OCI-LY1 (cell line): Measurements from ENCODE around the gene LINC00237.

Experiments
- H2AFZ ChIP-seq: fragments of 200-600 bp; sonication (generic), shearing (Covaris generic); 2 replicates; pipeline ENCODE4 v1.6.0; 2014; ENCODE audit warnings: antibody characterized with exemption, mild to moderate bottlenecking, low read length
- H3F3A ChIP-seq: fragments of 200-600 bp; sonication (generic), shearing (Covaris generic); 2 replicates; pipeline ENCODE4 v1.6.0; 2014; ENCODE audit warnings: mild to moderate bottlenecking, antibody characterized with exemption, low read length, moderate library complexity; ENCODE audit not compliant: insufficient read depth
- H3K27ac ChIP-seq: fragments of 200-600 bp; sonication (generic); 2 replicates; pipeline ENCODE4 v1.5.1; 2014; ENCODE audit warnings: low read length, mixed run types, mild to moderate bottlenecking, low read depth; ENCODE audit not compliant: poor library complexity, severe bottlenecking
- H3K27me3 ChIP-seq: fragments of 200-600 bp; sonication (generic); 2 replicates; pipeline ENCODE4 v1.6.0; 2014; ENCODE audit warnings: antibody characterized with exemption, mild to moderate bottlenecking, low read length, moderate library complexity; ENCODE audit not compliant: insufficient read depth
- H3K36me3 ChIP-seq: fragments of 200-600 bp; sonication (generic); 2 replicates; pipeline ENCODE4 v1.6.1; 2014; ENCODE audit warnings: mild to moderate bottlenecking, antibody characterized with exemption, low read length, moderate library complexity, mixed read lengths; ENCODE audit not compliant: insufficient read depth
- H3K4me1 ChIP-seq: fragments of 200-600 bp; sonication (generic); 2 replicates; pipeline ENCODE4 v1.5.1; 2014; ENCODE audit warnings: mild to moderate bottlenecking, low read length, moderate library complexity; ENCODE audit not compliant: insufficient read depth, severe bottlenecking
- H3K4me2 ChIP-seq: fragments of 200-600 bp; sonication (generic), shearing (Covaris generic); 2 replicates; pipeline ENCODE4 v1.6.1; 2014; ENCODE audit warnings: low read length
- H3K4me3 ChIP-seq: fragments of 200-600 bp; sonication (generic); 2 replicates; pipeline ENCODE4 v1.5.1; 2014; ENCODE audit warnings: low read length, low read depth, mild to moderate bottlenecking, mixed read lengths; ENCODE audit not compliant: poor library complexity, severe bottlenecking
- H3K79me2 ChIP-seq: fragments of 200-600 bp; shearing (Covaris generic); 2 replicates; pipeline ENCODE4 v1.6.1; 2016; ENCODE audit warnings: mixed run types, low read length, mixed read lengths; ENCODE audit not compliant: insufficient read depth
- H3K9ac ChIP-seq: fragments of 200-600 bp; sonication (generic), shearing (Covaris generic); 2 replicates; pipeline ENCODE4 v1.6.1; 2014; ENCODE audit warnings: mild to moderate bottlenecking, low read length, mixed read lengths
- H3K9me2 ChIP-seq: fragments of 200-600 bp; sonication (generic), shearing (Covaris generic); 2 replicates; pipeline ENCODE4 v1.6.1; 2014; ENCODE audit warnings: low read depth, mild to moderate bottlenecking, low read length, mixed read lengths
- H3K9me3 ChIP-seq: fragments of 200-600 bp; shearing (Covaris generic); 2 replicates; pipeline ENCODE4 v1.6.1; 2014; ENCODE audit warnings: low read length, mixed read lengths
- H4K20me1 ChIP-seq: fragments of 200-600 bp; sonication (generic), shearing (Covaris generic); 2 replicates; pipeline ENCODE4 v1.6.0; 2016; ENCODE audit warnings: mild to moderate bottlenecking, low read length; ENCODE audit not compliant: insufficient read depth
- EZH2 ChIP-seq: fragments of 200-600 bp; sonication (generic), shearing (Covaris generic); IDR thresholded peaks from 2 replicates; pipeline ENCODE4 v1.8.0; 2017; ENCODE audit warnings: borderline replicate concordance, mixed run types, mild to moderate bottlenecking, antibody characterized with exemption, low read length, moderate library complexity, mixed read lengths
- TF ChIP-seq, protein P1 (sequence below): fragments of 200-600 bp; sonication (generic), shearing (Covaris generic); IDR thresholded peaks from 2 replicates; pipeline ENCODE4 v1.5.1; 2017; ENCODE audit warnings: mild to moderate bottlenecking, antibody characterized with exemption, low read length, moderate library complexity, mixed read lengths

The LINC00237 gene

DNA sequence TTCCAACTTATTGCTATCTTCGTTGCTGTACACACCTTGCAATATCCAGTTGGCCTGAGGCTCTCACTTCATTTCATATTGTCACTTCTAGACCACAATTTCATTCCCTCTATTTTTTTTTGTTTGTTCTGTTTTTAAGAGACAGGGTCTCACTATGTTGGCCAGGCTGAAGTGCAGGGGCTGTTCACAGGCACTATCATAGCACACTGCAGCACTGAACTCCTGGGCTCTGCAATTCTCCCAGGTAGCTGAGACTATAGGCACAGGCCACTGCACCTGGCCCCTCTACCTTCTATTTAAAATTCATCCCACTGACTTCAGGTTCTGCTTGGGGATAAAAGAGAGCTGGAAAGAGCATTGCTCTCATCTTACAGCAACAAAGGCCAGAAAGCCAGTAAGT, 4.7 kb upstream of the LINC00237 start:
- Histone ChIP-seq H3K4me2 (no peak overlapping the region), H3K27me3 (0 out of 2 replicates have a peak, but pooled peaks cover 5% of the 10 kb centered on the region), H3K79me2 (no peaks in the 10 kb centered on the region), H3F3A (no peaks in the 10 kb centered on the region), H3K9ac (no peak overlapping the region), H3K27ac (no peak overlapping the region), H3K9me2 (no peaks in the 10 kb centered on the region), H3K36me3 (no peaks in the 10 kb centered on the region), H4K20me1 (no peaks in the 10 kb centered on the region), H3K9me3 (no peaks in the 10 kb centered on the region), H3K4me3 (no peak overlapping the region), H3K4me1 (no peaks in the 10 kb centered on the region), H2AFZ (no peak overlapping the region)
- TF ChIP-seq, protein P1, sequence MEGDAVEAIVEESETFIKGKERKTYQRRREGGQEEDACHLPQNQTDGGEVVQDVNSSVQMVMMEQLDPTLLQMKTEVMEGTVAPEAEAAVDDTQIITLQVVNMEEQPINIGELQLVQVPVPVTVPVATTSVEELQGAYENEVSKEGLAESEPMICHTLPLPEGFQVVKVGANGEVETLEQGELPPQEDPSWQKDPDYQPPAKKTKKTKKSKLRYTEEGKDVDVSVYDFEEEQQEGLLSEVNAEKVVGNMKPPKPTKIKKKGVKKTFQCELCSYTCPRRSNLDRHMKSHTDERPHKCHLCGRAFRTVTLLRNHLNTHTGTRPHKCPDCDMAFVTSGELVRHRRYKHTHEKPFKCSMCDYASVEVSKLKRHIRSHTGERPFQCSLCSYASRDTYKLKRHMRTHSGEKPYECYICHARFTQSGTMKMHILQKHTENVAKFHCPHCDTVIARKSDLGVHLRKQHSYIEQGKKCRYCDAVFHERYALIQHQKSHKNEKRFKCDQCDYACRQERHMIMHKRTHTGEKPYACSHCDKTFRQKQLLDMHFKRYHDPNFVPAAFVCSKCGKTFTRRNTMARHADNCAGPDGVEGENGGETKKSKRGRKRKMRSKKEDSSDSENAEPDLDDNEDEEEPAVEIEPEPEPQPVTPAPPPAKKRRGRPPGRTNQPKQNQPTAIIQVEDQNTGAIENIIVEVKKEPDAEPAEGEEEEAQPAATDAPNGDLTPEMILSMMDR: no peak
- TF ChIP-seq EZH2: no peak

DNA sequence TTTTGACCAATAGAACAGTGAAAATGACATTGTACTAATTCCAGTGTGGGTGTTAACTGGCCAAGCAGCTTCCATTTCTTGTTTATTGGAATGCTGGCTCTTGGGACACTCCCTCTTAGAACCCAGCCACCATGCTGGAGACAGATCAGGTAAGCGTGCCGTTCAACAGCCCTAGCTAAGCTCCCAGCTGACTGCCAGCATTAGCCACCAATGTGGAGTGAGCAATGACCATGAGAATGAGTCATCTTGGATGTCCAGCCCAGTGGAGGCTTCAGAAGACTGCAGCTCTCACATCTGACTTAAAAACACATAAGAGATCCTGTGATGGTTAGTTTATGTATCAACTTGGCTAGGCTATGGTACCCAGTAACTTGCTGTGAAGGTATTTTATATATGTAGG, 3.0 kb upstream of the LINC00237 start:
- Histone ChIP-seq H3K4me3 (no peak overlapping the region), H3K36me3 (no peaks in the 10 kb centered on the region), H3F3A (no peaks in the 10 kb centered on the region), H3K9me3 (no peaks in the 10 kb centered on the region), H3K79me2 (no peaks in the 10 kb centered on the region), H3K4me1 (no peaks in the 10 kb centered on the region), H4K20me1 (no peaks in the 10 kb centered on the region), H3K9ac (no peak overlapping the region), H3K4me2 (no peak overlapping the region), H2AFZ (no peak overlapping the region), H3K9me2 (no peaks in the 10 kb centered on the region), H3K27me3 (0 out of 2 replicates have a peak, but pooled peaks cover 5% of the 10 kb centered on the region), H3K27ac (no peak overlapping the region)
- TF ChIP-seq EZH2: no peak
- TF ChIP-seq, protein P1: no peak

DNA sequence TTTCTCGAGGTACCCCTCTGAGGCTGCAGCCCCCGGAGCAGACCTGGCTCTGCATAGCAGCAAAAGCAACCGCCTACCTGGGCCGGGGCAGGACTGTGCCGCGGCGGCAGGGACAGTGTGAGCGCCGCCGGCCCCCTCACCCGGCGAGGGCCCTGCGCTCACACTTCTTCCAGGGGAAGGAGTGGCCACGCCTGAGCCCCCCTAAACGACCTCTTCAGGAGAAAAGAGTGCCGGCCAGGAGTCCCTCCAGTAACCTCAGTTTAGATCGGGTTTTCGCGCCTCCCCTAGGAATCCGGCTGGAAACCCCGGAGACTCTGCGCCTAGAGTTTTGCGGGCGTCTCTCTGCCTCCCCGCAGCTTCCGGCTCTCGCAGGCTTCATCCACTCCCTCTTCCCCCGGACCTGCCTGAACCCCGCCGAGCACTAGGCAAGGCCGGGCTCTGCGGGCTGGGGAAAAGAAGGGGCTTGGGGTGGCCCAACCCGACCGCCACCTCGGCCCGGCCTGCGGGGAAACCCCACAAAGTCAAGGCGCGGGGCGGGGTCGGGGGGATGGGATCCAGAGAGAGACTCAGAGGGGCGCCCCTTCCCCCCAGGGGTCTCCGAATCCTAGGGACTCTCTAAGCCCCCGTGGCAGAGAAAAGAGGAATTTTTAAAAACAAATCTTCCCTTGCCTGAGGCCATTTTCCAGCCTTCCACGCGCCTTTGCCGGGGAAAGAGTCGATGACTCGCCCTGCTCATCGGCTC, 558 bp downstream of the LINC00237 start:
- Histone ChIP-seq H3K4me3 (no peak overlapping the region), H3F3A (no peaks in the 10 kb centered on the region), H2AFZ (no peak overlapping the region), H3K4me2 (no peak overlapping the region), H3K9me3 (no peaks in the 10 kb centered on the region), H3K9ac (no peak overlapping the region), H3K4me1 (peaks cover 9% of the 10 kb centered on the region), H3K27ac (no peak overlapping the region), H3K36me3 (no peaks in the 10 kb centered on the region), H4K20me1 (no peaks in the 10 kb centered on the region), H3K27me3 (0 out of 2 replicates have a peak, but pooled peaks cover 5% of the 10 kb centered on the region), H3K79me2 (no peaks in the 10 kb centered on the region), H3K9me2 (no peaks in the 10 kb centered on the region)
- no peak for TF ChIP-seq EZH2
- TF ChIP-seq, protein P1: no peak
